Esophagus squamous epithelium (tissue), 5 donors: ENCODE data around the gene FBRS. TPM values are rescaled to one million over a fixed set of nuclear protein-coding genes. Genes with fewer than 3 reads are reported as not detected.

Experiments used
- DNase-seq: peaks from one replicate; lab custom pipeline; 2025; lab: John Stamatoyannopoulos, UW
- H3K27ac ChIP-seq, 4 donors: fragments of 200-600 bp; sonication (generic); one replicate each; pipeline ENCODE4 v1.5.1; 2016 to 2019; ENCODE audit warnings: mild to moderate bottlenecking in 1 of 4
- H3K27me3 ChIP-seq, 4 donors: fragments of 200-600 bp; sonication (generic); 1 replicate in 3 of 4; 2 replicates in 1 of 4; pipeline versions ENCODE4 v1.5.1 to v1.6.0; 2017 to 2021; ENCODE audit warnings: antibody characterized with exemption in 1 of 4
- H3K36me3 ChIP-seq, 3 donors: fragments of 200-600 bp; sonication (generic); one replicate each; pipeline ENCODE4 v1.5.1; 2016 to 2019
- H3K4me1 ChIP-seq, 3 donors: fragments of 200-600 bp; sonication (generic); one replicate each; pipeline ENCODE4 v1.5.1; 2017 to 2019
- H3K4me3 ChIP-seq, 4 donors: fragments of 200-600 bp; sonication (generic); 1 replicate in 3 of 4; 2 replicates in 1 of 4; pipeline ENCODE4 v1.5.1; 2016 to 2019; ENCODE audit warnings: mild to moderate bottlenecking in 2 of 4, moderate library complexity in 1 of 4
- H3K9me3 ChIP-seq, 3 donors: fragments of 200-600 bp; sonication (generic); one replicate each; pipeline ENCODE4 v1.5.1; 2016 to 2019
- CTCF ChIP-seq, 6 experiments: fragments of 450-650 bp in 4 of 6; fragments of 200-600 bp in 2 of 6; sonication (generic) in 2 of 6; IDR thresholded peaks; one replicate each; pipeline ENCODE4 v1.5.1; 2016 to 2019; ENCODE audit warnings: antibody characterized with exemption in 6 of 6, mild to moderate bottlenecking in 4 of 6, moderate library complexity in 4 of 6
- POLR2A ChIP-seq, 4 donors: fragments of 450-650 bp; IDR thresholded peaks; one replicate each; pipeline ENCODE4 v1.6.1; 2017; ENCODE audit warnings: antibody characterized with exemption in 4 of 4, mild to moderate bottlenecking in 4 of 4, moderate library complexity in 3 of 4
- WGBS, 2 donors: methylation state at CpG; one replicate each; pipeline ENCODE4 v1.1.5; 2018; 5-methylcytosine and 5-hydroxymethylcytosine counted together
- intact Hi-C: fragments of 100-400 bp; cut with DNase I; formaldehyde crosslinking; loops from one replicate; pipeline ENCODE4 v1.15.0; 2022
- small RNA-seq, 4 donors: library from RNA; depleted of rRNA; stranded (forward); fragments of <200 nt; gene quantifications; one replicate each; pipeline ENCODE3, GENCODE V24; 2016
- total RNA-seq, 4 donors: library from RNA; depleted of rRNA; stranded (reverse); fragments of >200 nt; gene quantifications; one replicate each; pipeline ENCODE4 v1.1.0, GENCODE V29; 2016
- donor health status: DM: yes; HTN: yes; CAD: no.

Gene FBRS
- total RNA-seq, 4 donors from 2014 or later: 22.3 to 80.2 (median 45.3) TPM

- WGBS, 2 donors: 100% methylated on average over 1 of the region's 1 CpG
- Histone ChIP-seq H3K27me3 (no peaks in the 10 kb centered on the region), H3K9me3 (no peaks in the 10 kb centered on the region), H3K4me1 (peaks cover 6 to 7% (median 6%) of the 10 kb centered on the region in 3 donors), H3K36me3 (peaks cover 63 to 100% (median 90%) of the 10 kb centered on the region in 3 donors), H3K27ac (no peak overlapping the region), H3K4me3 (no peak overlapping the region)
- DNase-seq: no peak
- TF ChIP-seq POLR2A (IDR thresholded peaks at IDR 0.05): no peak
- no peak for TF ChIP-seq CTCF (IDR thresholded peaks at IDR 0.05)
- intact Hi-C loops: no loop called here
Measured at GRCh38 chr16:30711712-30712111, 53.5 kb downstream of the FBRS start.

- intact Hi-C loops: no loop called here
- Histone ChIP-seq H3K36me3 (peaks cover 47 to 100% (median 87%) of the 10 kb centered on the region in 3 donors), H3K4me1 (peaks cover 6 to 7% (median 6%) of the 10 kb centered on the region in 3 donors), H3K27me3 (no peaks in the 10 kb centered on the region), H3K4me3 (no peak overlapping the region), H3K9me3 (no peaks in the 10 kb centered on the region), H3K27ac (peak overlapping the region in 2 of 4 donors; percentile 29 to 55)
- DNase-seq: no peak
- TF ChIP-seq CTCF (IDR thresholded peaks at IDR 0.05): no peak
- TF ChIP-seq POLR2A (IDR thresholded peaks at IDR 0.05): no peak
- 70 to 77% methylated on average over 13 to 16 of the region's 17 CpGs for WGBS, 2 donors
Measured at GRCh38 chr16:30715750-30716445, 57.7 kb downstream of the FBRS start.

- intact Hi-C loops: no loop called here
- Histone ChIP-seq H3K4me1 (no peaks in the 10 kb centered on the region), H3K4me3 (no peak overlapping the region), H3K9me3 (no peaks in the 10 kb centered on the region), H3K27ac (no peak overlapping the region), H3K36me3 (peaks cover 63 to 100% (median 90%) of the 10 kb centered on the region in 3 donors), H3K27me3 (no peaks in the 10 kb centered on the region)
- no peak for DNase-seq
- WGBS, 2 donors: 84 to 91% methylated on average over 5 to 11 of the region's 11 CpGs
- TF ChIP-seq POLR2A (IDR thresholded peaks at IDR 0.05): no peak
- no peak for TF ChIP-seq CTCF (IDR thresholded peaks at IDR 0.05)
Measured at GRCh38 chr16:30720086-30720485, 61.9 kb downstream of the FBRS start.

Small RNA genes lying within 50 kb of the gene (small RNA-seq; reads per million reads assigned to genes)
- gene AC093249.1 (0 reads per million in 4 donors), gene RNU6-1043P (0 reads per million in 4 donors), gene RNU6-416P (0 reads per million in 4 donors), gene SNORA30 (4.5 to 26.6 (median 4.7) reads per million in 4 donors)

Other genes starting within 250 kb of the FBRS start
- gene DCTPP1, start 228.4 kb upstream of the FBRS start, total RNA-seq: 10 to 100 TPM in 3 of 4 donors, 1 to 10 TPM in 1; 7.4 to 28.6 (median 22.7) TPM
- 10 to 100 TPM; 17.7 to 23.5 (median 19.7) TPM for gene SEPHS2, start 212.6 kb upstream of the FBRS start, total RNA-seq
- gene ITGAL, start 185.7 kb upstream of the FBRS start, total RNA-seq: 1 to 10 TPM; 1.3 to 4.4 (median 2.4) TPM
- gene ZNF768, start 131.9 kb upstream of the FBRS start, total RNA-seq: 10 to 100 TPM; 13.6 to 24.5 (median 20.6) TPM
- gene ZNF747, start 123.6 kb upstream of the FBRS start, total RNA-seq: 10 to 100 TPM in 1 of 4 donors, 1 to 10 TPM in 3; 7.2 to 12.4 (median 8.3) TPM
- 1 to 10 TPM; 4.7 to 8.3 (median 7.2) TPM for gene ZNF764, start 100.1 kb upstream of the FBRS start, total RNA-seq
- gene ZNF688, start 86.7 kb upstream of the FBRS start, total RNA-seq: 10 to 100 TPM in 2 of 4 donors, 1 to 10 TPM in 2; 5.4 to 15.3 (median 10.2) TPM
- 10 to 100 TPM in 1 of 4 donors, 1 to 10 TPM in 3; 2.7 to 10.9 (median 5.6) TPM for gene ZNF785, start 72.7 kb upstream of the FBRS start, total RNA-seq
- 1 to 10 TPM; 2.0 to 6.7 (median 3.8) TPM for gene ZNF689, start 48.0 kb upstream of the FBRS start, total RNA-seq
- gene PRR14, start 7.5 kb upstream of the FBRS start, total RNA-seq: 10 to 100 TPM; 16.6 to 21.8 (median 20.3) TPM
- 10 to 100 TPM; 10.7 to 39.6 (median 26.1) TPM for gene SRCAP, start 40.7 kb downstream of the FBRS start, total RNA-seq
- 10 to 100 TPM; 18.6 to 27.8 (median 21.7) TPM for gene PHKG2, start 90.0 kb downstream of the FBRS start, total RNA-seq
- gene CFAP119, start 103.6 kb downstream of the FBRS start, total RNA-seq: 1 to 10 TPM in 3 of 4 donors, not detected in 1; 1.3 to 5.0 (median 3.4) TPM
- gene RNF40, start 103.9 kb downstream of the FBRS start, total RNA-seq: 10 to 100 TPM; 53.8 to 81.1 (median 73.4) TPM
- gene ZNF629, start 128.8 kb downstream of the FBRS start, total RNA-seq: 10 to 100 TPM in 1 of 4 donors, 1 to 10 TPM in 3; 5.0 to 11.4 (median 6.2) TPM
- 10 to 100 TPM; 16.2 to 41.4 (median 25.8) TPM for gene BCL7C, start 235.6 kb downstream of the FBRS start, total RNA-seq
- gene CTF1, start 238.2 kb downstream of the FBRS start, total RNA-seq: 1 to 10 TPM in 3 of 4 donors, under 1 TPM in 1; 0.53 to 3.6 (median 1.8) TPM